ENCODE results near the gene SEC14L6. TPM values are rescaled to one million over a fixed set of nuclear protein-coding genes. Genes with fewer than 3 reads are reported as not detected.

Gene SEC14L6
- total RNA-seq, 1 donor from 2014 or later: not detected

DNA sequence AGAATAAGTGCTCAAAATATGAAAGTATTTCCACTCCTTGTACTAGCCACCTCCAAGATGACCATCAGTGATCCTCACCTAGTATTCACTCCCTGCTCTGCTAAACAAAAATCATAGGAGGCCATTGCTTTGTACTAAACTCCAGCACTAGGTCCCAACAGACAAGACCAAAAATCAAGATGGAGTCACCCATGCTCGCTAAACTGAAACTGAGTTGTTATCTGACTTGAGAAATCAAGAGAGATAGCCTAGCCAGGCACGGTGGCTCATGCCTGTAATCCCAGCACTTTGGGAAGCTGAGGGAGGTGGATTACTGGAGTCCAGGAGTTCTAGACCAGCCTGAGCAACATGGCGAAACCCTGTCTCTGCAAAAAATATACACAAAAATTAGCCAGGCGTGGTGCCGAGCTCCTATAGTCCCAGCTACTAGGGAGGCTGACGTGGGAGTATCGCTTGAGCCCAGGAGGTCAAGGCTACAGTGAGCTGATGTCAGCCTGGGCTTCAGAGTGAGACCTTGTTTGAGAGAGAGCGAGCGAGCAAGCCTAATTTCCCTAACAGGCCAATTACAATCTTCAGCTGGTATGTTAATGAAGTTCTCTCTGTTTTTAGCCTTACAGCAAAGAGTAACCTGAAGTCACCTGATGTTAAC lies 9.3 kb downstream of the SEC14L6 start:
- intact Hi-C loops (cut with micrococcal nuclease): no loop called here

GRCh38 chr22:30535182-30535581 lies 11.4 kb downstream of the SEC14L6 start:
- intact Hi-C loops (cut with micrococcal nuclease): no loop called here

DNA sequence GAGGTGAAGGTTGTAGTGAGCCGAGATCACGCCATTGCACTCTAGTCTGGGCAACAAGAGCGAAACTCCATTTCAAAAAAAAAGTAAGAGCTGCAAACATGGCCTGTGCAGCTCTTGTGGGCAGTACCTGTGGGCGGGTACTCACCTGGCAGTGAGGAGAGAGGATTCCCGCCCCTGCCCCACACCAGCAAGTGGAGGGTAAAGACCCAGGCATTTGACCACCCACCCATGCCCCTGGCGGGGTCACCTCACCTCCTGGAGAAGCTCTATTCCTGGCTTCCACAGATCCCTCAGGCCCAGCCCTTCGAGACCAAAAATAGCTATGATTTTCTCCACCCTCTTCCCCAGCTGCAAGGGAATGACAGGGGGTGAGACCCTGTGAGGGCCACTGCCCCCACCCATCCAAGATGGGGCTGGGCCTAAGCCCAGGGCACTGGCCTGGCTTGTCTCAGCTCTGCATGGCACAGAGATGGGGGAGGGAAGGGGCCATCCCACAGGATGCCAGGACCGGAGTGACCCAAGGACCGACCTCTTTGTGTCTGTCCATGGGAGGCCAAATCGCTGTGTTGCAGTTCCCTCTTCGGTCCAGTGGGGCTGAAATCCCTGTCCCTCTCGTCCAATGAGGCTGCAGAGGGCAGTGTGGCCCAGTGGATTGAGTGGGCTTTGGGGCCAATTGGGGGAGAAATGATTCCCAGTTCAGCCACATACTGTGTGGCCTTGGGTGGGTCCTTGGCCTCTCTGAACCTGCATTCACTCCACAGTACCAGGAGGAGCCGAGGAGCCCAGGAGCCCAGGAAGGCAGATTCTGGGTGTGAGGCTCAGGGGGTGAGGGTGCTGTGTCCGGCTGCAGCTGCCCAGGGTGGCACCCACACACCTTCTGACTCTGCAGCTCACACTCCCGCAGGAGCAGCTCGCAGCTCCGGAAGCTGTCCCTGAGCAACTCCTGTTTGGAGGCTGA lies 14.6 kb downstream of the SEC14L6 start:
- intact Hi-C loops (cut with micrococcal nuclease): no loop called here

DNA sequence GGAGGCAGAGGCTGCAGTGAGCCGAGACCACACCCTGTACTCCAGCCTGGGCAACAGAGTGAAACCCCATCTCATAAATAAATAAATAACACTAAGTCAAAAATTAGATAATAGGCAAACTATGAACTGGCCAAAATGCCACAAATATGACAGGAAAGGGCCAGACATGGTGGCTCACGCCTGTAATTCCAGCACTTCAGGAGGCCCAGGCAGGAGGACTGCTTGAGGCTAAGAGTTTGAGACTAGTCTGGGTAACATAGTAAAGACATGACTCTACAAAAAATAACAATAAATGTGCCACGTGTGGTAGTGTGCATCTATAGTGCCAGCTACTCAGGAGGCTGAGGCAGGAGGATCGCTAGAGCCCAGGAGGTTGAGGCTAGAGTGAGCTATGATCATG lies 19.9 kb downstream of the SEC14L6 start:
- intact Hi-C loops (cut with micrococcal nuclease): no loop called here

GRCh38 chr22:30523646-30524489 lies 22.7 kb downstream of the SEC14L6 start:
- intact Hi-C loops (cut with micrococcal nuclease): no loop called here

GRCh38 chr22:30521368-30522156 lies 25.0 kb downstream of the SEC14L6 start:
- intact Hi-C loops (cut with micrococcal nuclease): no loop called here

- intact Hi-C loops (cut with micrococcal nuclease): no loop called here
Observed at GRCh38 chr22:30519842-30520425, 26.6 kb downstream of the SEC14L6 start.

GRCh38 chr22:30516731-30517130 lies 29.8 kb downstream of the SEC14L6 start:
- intact Hi-C loops (cut with micrococcal nuclease): no loop called here

- intact Hi-C loops (cut with micrococcal nuclease): no loop called here
Observed at GRCh38 chr22:30516273-30516672, 30.3 kb downstream of the SEC14L6 start.

DNA sequence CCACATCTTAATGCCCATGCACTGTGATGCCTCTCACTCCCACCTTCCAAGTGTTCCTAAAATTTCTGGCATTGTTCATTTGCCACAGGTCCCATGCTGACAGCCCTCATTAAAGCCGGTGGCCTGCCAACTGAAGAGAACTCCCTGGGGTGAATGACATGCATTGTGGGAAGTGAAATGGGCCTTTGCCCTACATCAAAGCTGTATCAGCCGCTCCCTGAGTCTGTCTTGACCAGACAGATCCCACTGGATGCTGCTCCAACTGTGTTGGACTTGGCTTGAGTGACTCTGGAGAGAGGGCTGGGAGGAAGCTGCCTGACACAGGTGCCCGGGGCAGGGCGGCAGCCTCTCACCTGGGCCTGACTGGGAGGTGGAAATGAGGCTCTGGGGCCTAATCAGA lies 32.3 kb downstream of the SEC14L6 start:
- intact Hi-C loops (cut with micrococcal nuclease): no loop called here

DNA sequence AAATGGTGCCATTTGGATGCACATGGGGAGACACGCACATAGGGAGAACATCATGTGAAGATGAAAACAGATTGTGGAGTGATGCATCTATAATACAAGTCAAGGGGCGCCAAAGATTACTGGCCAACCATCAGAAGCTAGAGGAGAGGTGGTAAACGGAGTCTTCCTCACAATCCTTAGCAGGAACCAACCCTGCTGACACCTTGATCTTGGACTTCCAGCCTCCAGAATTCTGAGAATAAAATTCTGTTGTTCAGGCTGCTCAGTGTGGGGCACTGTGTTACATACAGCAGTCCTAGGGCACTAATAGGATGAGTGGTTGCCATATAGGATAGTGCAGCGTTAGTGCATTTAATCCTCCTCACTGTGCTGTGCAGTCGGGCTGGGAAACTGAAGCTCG lies 33.1 kb downstream of the SEC14L6 start:
- intact Hi-C loops (cut with micrococcal nuclease): no loop called here

GRCh38 chr22:30511911-30512310 lies 34.6 kb downstream of the SEC14L6 start:
- intact Hi-C loops (cut with micrococcal nuclease): no loop called here

DNA sequence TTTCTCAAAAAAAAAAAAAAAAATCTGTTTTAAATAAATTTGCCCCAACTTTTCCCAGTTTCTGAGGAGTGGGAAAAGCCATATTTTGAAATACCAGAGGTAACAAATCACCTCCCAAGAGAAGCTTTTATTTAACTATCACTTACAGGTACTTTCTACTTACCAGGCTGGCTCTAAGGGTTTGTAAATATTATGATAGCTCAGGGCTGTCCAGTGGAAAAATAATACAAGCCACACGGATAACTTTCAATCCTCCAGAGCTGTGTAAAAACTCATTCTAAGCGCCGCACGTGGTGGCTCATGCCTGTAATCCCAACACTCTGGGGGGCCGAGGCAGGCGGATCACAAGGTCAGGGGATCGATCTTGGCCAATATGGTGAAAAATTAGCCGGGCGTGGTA lies 35.4 kb downstream of the SEC14L6 start:
- intact Hi-C loops (cut with micrococcal nuclease): no loop called here

GRCh38 chr22:30508216-30508615 lies 38.3 kb downstream of the SEC14L6 start:
- intact Hi-C loops (cut with micrococcal nuclease): no loop called here

GRCh38 chr22:30507670-30508069 lies 38.9 kb downstream of the SEC14L6 start:
- intact Hi-C loops (cut with micrococcal nuclease): no loop called here

DNA sequence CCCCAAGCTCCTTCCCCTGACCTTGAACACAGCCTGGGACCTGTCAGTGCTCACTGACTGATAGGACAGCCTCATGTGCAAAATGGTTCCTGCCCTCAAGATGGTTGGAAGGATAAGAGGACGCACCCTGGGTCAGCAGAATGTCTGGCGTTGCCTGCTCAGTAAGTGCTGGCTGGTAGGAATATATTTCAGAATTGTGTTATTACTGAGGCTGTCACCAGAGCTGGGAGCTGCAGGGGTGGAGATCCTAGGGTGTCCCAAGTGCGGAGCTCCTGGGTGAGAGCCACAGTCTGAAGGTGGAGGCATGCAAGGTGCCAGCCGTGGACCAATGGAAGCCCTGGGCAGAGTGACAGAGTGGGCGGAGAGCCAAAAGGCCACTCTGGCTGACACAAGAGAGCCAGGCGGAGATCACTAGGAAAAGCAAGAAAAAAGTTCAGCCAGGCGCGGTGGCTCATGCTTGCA lies 40.0 kb downstream of the SEC14L6 start:
- intact Hi-C loops (cut with micrococcal nuclease): no loop called here

GRCh38 chr22:30503551-30503950 lies 43.0 kb downstream of the SEC14L6 start:
- intact Hi-C loops (cut with micrococcal nuclease): no loop called here

GRCh38 chr22:30502911-30503310 lies 43.6 kb downstream of the SEC14L6 start:
- intact Hi-C loops (cut with micrococcal nuclease): no loop called here

DNA sequence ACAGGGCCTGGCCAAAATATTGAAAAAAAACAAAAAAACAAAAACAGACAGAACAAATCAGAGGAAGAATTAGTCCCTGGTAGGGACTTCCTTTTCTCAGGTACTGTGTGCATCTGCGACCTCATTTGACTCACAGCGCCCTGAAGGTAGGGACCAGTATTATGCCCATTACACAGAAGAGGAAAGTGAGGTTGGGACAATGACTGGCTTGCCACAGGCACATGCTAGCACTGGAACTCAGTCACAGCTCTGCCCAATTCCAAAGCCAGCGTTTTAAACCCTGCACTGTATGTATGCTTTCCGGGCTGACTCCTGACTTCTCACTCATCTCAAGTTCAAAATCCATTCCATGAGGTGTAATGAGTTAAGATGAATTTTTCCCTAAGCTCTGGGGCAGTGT lies 44.4 kb downstream of the SEC14L6 start:
- intact Hi-C loops (cut with micrococcal nuclease): no loop called here

- intact Hi-C loops (cut with micrococcal nuclease): no loop called here
Observed at GRCh38 chr22:30500628-30501027, 45.9 kb downstream of the SEC14L6 start.
